Endothelial cell of umbilical vein (primary cell): Measurements from ENCODE around the gene OR52E5. TPM values are rescaled to one million over a fixed set of nuclear protein-coding genes. Genes with fewer than 3 reads are reported as not detected.

Experiments
- BruUV-seq: library from RNA; stranded (reverse); fragments of 400-500 nt; replicated peaks from 2 replicates; lab custom pipeline; 2021; lab: Mats Ljungman, UMichigan
- CTCF ChIA-PET: fragments of 300-600, 350-600 bp; sonication (Branson Sonifier 250); formaldehyde crosslinking; loops from one replicate; lab custom pipeline; 2021; ENCODE audit warnings: antibody characterized with exemption, inconsistent platforms; lab: Charles Lee
- POLR2A ChIA-PET: fragments of 300-600, 350-600 bp; sonication (Branson Sonifier 250); formaldehyde crosslinking; loops from one replicate; lab custom pipeline; 2021; ENCODE audit warnings: antibody characterized with exemption, inconsistent platforms; lab: Charles Lee
- DNase-seq: peaks from one replicate; pipeline ENCODE4 v3.0.0-alpha.2; 2011; ENCODE audit warnings: low read depth, low spot score
- FAIRE-seq: peaks from 2 replicates; lab custom pipeline; 2011; peaks lifted over from hg19 to GRCh38; lab: Jason Lieb, UNC
- H2AFZ ChIP-seq: 2 replicates; pipeline ENCODE4 v1.6.0; 2012; ENCODE audit warnings: low read depth, low read length, control low read depth, inconsistent platforms
- H3K27ac ChIP-seq: 2 replicates; pipeline ENCODE4 v1.5.1; 2011; ENCODE audit warnings: low read depth, mild to moderate bottlenecking, control low read depth, low read length, moderate library complexity; ENCODE audit not compliant: insufficient read depth
- H3K27me3 ChIP-seq, 2 experiments: 2 replicates each; pipeline versions ENCODE4 v1.6.0 to v1.6.1; 2011; ENCODE audit warnings: low read length in 2 of 2, mixed read lengths in 1 of 2; ENCODE audit not compliant: control insufficient read depth in 2 of 2, insufficient read depth in 2 of 2
- H3K36me3 ChIP-seq, 2 experiments: 2 replicates in 1 of 2; 3 replicates in 1 of 2; pipeline ENCODE4 v1.5.1; 2011; ENCODE audit warnings: low read length in 2 of 2, mild to moderate bottlenecking in 1 of 2, moderate library complexity in 1 of 2; ENCODE audit not compliant: control insufficient read depth in 2 of 2, insufficient read depth in 2 of 2; ENCODE audit errors: extremely low read depth in 1 of 2
- H3K4me1 ChIP-seq: 3 replicates; pipeline ENCODE4 v1.5.1; 2011; ENCODE audit warnings: mild to moderate bottlenecking, low read length; ENCODE audit not compliant: control insufficient read depth, insufficient read depth; ENCODE audit errors: extremely low read depth
- H3K4me2 ChIP-seq: 2 replicates; pipeline ENCODE4 v1.6.1; 2011; ENCODE audit warnings: low read length, control low read depth, mixed read lengths; ENCODE audit not compliant: insufficient read depth
- H3K4me3 ChIP-seq, 3 experiments: fragments of 200-600 bp in 1 of 3; sonication (generic), shearing (Covaris generic) in 1 of 3; replicated peaks in 1 of 3; 2 replicates each; pipeline ENCODE4 v1.5.1; 2011 to 2016; ENCODE audit warnings: control low read depth in 3 of 3, low read length in 3 of 3, mild to moderate bottlenecking in 2 of 3, inconsistent platforms in 1 of 3, low read depth in 1 of 3, moderate library complexity in 1 of 3; ENCODE audit not compliant: insufficient read depth in 1 of 3
- H3K79me2 ChIP-seq: 2 replicates; pipeline ENCODE4 v1.6.0; 2012; ENCODE audit warnings: low read length, inconsistent platforms; ENCODE audit not compliant: control insufficient read depth, insufficient read depth
- H3K9ac ChIP-seq: replicated peaks from 2 replicates; pipeline ENCODE3; 2011; ENCODE audit warnings: low read length, control low read depth; ENCODE audit not compliant: insufficient read depth; ENCODE audit errors: extremely low read depth
- H3K9me1 ChIP-seq: replicated peaks from 3 replicates; pipeline ENCODE4 v1.6.0; 2011; ENCODE audit warnings: mild to moderate bottlenecking, low read length; ENCODE audit not compliant: control insufficient read depth, insufficient read depth; ENCODE audit errors: extremely low read depth
- H3K9me3 ChIP-seq: replicated peaks from 2 replicates; pipeline ENCODE4 v1.5.1; 2012; ENCODE audit warnings: low read length, inconsistent platforms; ENCODE audit not compliant: control insufficient read depth, insufficient read depth
- H4K20me1 ChIP-seq: replicated peaks from 2 replicates; pipeline ENCODE3; 2011; ENCODE audit warnings: mild to moderate bottlenecking, low read length; ENCODE audit not compliant: control insufficient read depth, insufficient read depth; ENCODE audit errors: extremely low read depth
- CTCF ChIP-seq, 2 donors: IDR thresholded peaks; 1 replicate in 1 of 2; 2 replicates in 1 of 2; pipeline ENCODE4 v1.5.1; 2011; ENCODE audit warnings: low read length in 2 of 2, mild to moderate bottlenecking in 2 of 2, moderate library complexity in 2 of 2, control low read depth in 1 of 2, inconsistent platforms in 1 of 2, low read depth in 1 of 2; ENCODE audit not compliant: insufficient read depth in 1 of 2; ENCODE audit errors: extremely low read depth in 1 of 2
- EZH2 ChIP-seq: IDR thresholded peaks from 2 replicates; pipeline ENCODE4 v1.6.1; 2012; ENCODE audit warnings: borderline replicate concordance, low read depth, mild to moderate bottlenecking, moderate library complexity, low read length, inconsistent platforms; ENCODE audit not compliant: severe bottlenecking
- FOS ChIP-seq: IDR thresholded peaks from 2 replicates; pipeline ENCODE4 v1.6.1; 2011; ENCODE audit warnings: mild to moderate bottlenecking, low read length, moderate library complexity, borderline replicate concordance; ENCODE audit not compliant: insufficient read depth
- GATA2 ChIP-seq: IDR thresholded peaks from 2 replicates; pipeline ENCODE4 v1.7.0; 2011; ENCODE audit warnings: low read depth, mild to moderate bottlenecking, moderate library complexity, mixed read lengths, low read length; ENCODE audit not compliant: insufficient read length, insufficient read depth
- JUN ChIP-seq: IDR thresholded peaks from 2 replicates; pipeline ENCODE4 v1.6.1; 2011; ENCODE audit warnings: borderline replicate concordance, low read depth; ENCODE audit not compliant: insufficient read length, insufficient read depth
- MYC ChIP-seq: IDR thresholded peaks from one replicate; pipeline ENCODE4 v1.6.1; 2011; ENCODE audit warnings: mild to moderate bottlenecking, low read depth, low read length
- POLR2A ChIP-seq: IDR thresholded peaks from 2 replicates; pipeline ENCODE4 v1.6.1; 2012; ENCODE audit warnings: low read depth, mild to moderate bottlenecking, control low read depth, low read length
- POLR2AphosphoS5 ChIP-seq: IDR thresholded peaks from 2 replicates; pipeline ENCODE4 v1.6.1; 2012; ENCODE audit warnings: low read depth, mild to moderate bottlenecking, control low read depth, low read length, moderate library complexity; ENCODE audit not compliant: insufficient read depth
- dilution Hi-C: fragments of 300-500 bp; cut with MboI; formaldehyde crosslinking; loops from one replicate; pipeline ENCODE4 v1.15.0; 2019; ENCODE audit warnings: low sequenced_read_pairs; ENCODE audit not compliant: extremely low pct_ligation_motif_present
- intact Hi-C: fragments of 100-400 bp; cut with micrococcal nuclease; formaldehyde crosslinking; loops from one replicate; pipeline ENCODE4 v1.10.0; 2022
- polyA plus RNA-seq, 4 experiments: library from polyadenylated mRNA; depleted of rRNA in 3 of 4; stranded (reverse) in 3 of 4; unstranded in 1 of 4; fragments of >200 nt; gene quantifications; 2 replicates each; pipeline versions ENCODE4 v1.2.1 to v1.2.3, GENCODE V29; 2011 to 2012; ENCODE audit warnings: missing spikeins in 1 of 4
- total RNA-seq: library from RNA; stranded (reverse); gene quantifications from 2 replicates; pipeline ENCODE4 v1.2.3, GENCODE V29; 2021
- TF ChIP-seq, protein P1 (sequence below): IDR thresholded peaks from 2 replicates; pipeline ENCODE4 v1.6.1; 2011; ENCODE audit not compliant: insufficient read depth, insufficient read length

Gene OR52E5
- total and polyA plus RNA-seq, 2 donors (not counting 3 experiments of a cell fraction or from before 2014, with no cell fraction given): not detected

- DNase-seq (no peak), FAIRE-seq (no peak)
- no peaks in the 10 kb centered on the region for H3K4me1 ChIP-seq
- ChIA-PET POLR2A (no interaction called here), CTCF (no interaction called here)
- H3K4me3 ChIP-seq: no peak overlapping the region
- H3K36me3 ChIP-seq: no peaks in the 10 kb centered on the region
- no peak overlapping the region for H3K4me2 ChIP-seq
- no peaks in the 10 kb centered on the region for H3K27me3 ChIP-seq
- intact Hi-C loops: no loop called here
- no peak overlapping the region for H2AFZ ChIP-seq
- H3K27ac ChIP-seq: no peak overlapping the region
- no peaks in the 10 kb centered on the region for H3K9me3 ChIP-seq
- H3K9me1 ChIP-seq: no peaks in the 10 kb centered on the region
- dilution Hi-C loops: no loop called here
- no TSS peak for BruUV-seq
- H3K79me2 ChIP-seq: no peaks in the 10 kb centered on the region
- H3K9ac ChIP-seq: no peak overlapping the region
- H4K20me1 ChIP-seq: no peaks in the 10 kb centered on the region
- TF ChIP-seq FOS (no peak), GATA2 (no peak)
- TF ChIP-seq, protein P1, sequence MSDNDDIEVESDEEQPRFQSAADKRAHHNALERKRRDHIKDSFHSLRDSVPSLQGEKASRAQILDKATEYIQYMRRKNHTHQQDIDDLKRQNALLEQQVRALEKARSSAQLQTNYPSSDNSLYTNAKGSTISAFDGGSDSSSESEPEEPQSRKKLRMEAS: no peak
Observed at GRCh38 chr11:5923427-5923776, 30.4 kb downstream of the OR52E5 start.

DNA sequence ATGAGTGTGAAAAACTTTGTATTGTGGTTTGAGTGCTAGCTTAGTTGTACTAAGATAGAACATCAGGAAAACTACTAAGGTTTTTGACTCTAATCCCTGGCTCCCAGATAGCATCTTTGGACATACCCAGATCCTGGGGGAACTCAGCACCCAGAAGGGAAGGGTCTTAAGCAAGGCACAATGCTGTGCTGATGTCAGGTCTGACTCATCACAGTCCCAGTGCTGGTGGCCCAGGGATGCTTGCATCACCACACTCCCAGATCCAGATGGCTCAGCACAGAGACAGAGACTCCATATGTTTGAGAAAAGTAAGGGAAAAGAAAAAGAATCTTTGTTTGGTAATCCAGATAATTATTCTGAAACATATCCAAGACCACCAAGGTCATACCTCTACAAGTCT lies 30.8 kb downstream of the OR52E5 start:
- H3K4me3 ChIP-seq: no peak overlapping the region
- no peaks in the 10 kb centered on the region for H3K36me3 ChIP-seq
- no peak overlapping the region for H3K27ac ChIP-seq
- DNase-seq (no peak), FAIRE-seq (no peak)
- no peak for TF ChIP-seq EZH2
- no peak for TF ChIP-seq JUN
- no peak for TF ChIP-seq FOS
- no peak for TF ChIP-seq CTCF (IDR thresholded peaks at IDR 0.05; ENCODE audit: extremely low read depth in 1 of 2, insufficient read depth in 1 of 2, low read depth in 1 of 2, low read length in 2 of 2)
- no peak for TF ChIP-seq MYC
- TF ChIP-seq, protein P1: no peak
- no peak for TF ChIP-seq POLR2AphosphoS5
- TF ChIP-seq GATA2: no peak
- no peak for TF ChIP-seq POLR2A
- H3K4me2 ChIP-seq: no peak overlapping the region
- H4K20me1 ChIP-seq: no peaks in the 10 kb centered on the region
- ChIA-PET POLR2A (no interaction called here), CTCF (no interaction called here)
- no peaks in the 10 kb centered on the region for H3K27me3 ChIP-seq
- intact Hi-C loops (no loop called here), dilution Hi-C loops (no loop called here)
- BruUV-seq: no TSS peak
- no peaks in the 10 kb centered on the region for H3K79me2 ChIP-seq
- no peak overlapping the region for H2AFZ ChIP-seq
- H3K9me3 ChIP-seq: no peaks in the 10 kb centered on the region
- H3K9ac ChIP-seq: no peak overlapping the region
- H3K9me1 ChIP-seq: no peaks in the 10 kb centered on the region
- H3K4me1 ChIP-seq: no peaks in the 10 kb centered on the region
